Measurements from ENCODE around the gene NR1H2.
A peak's percentile ranks its signal among the peaks of the same experiment; 100 is the strongest.

NR1H2 gene

DNA sequence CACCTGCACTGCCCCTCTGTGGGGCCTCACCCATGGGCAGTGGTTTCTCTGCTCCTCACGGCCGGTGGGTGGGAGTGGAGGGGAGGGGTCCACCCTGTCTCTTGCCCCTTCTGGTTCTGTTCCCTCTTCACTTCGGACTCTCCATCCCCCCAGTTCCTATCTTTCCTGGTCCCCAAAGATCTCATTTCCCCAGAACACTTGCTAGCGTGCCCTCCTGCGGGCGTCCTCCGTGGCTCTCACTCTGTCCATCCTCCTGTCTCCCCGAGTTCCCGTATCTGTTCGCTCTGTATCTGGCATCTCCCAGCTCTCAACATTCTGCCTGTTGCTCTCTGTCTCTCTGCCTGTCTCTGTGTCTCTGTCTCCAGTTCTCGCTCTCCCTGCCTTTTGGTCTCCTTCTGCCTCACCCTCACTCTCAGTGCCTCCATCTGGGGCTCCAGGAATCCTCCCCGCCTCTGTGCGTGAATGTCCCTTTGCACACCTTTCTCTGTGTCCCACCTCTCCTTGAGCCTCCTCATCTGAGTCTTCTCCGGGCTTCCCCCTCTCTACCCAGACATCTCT, 42.8 kb downstream of the NR1H2 start:
- DNase-seq (ENCODE audit: low spot score): no peak
- TF ChIP-seq, protein P1, sequence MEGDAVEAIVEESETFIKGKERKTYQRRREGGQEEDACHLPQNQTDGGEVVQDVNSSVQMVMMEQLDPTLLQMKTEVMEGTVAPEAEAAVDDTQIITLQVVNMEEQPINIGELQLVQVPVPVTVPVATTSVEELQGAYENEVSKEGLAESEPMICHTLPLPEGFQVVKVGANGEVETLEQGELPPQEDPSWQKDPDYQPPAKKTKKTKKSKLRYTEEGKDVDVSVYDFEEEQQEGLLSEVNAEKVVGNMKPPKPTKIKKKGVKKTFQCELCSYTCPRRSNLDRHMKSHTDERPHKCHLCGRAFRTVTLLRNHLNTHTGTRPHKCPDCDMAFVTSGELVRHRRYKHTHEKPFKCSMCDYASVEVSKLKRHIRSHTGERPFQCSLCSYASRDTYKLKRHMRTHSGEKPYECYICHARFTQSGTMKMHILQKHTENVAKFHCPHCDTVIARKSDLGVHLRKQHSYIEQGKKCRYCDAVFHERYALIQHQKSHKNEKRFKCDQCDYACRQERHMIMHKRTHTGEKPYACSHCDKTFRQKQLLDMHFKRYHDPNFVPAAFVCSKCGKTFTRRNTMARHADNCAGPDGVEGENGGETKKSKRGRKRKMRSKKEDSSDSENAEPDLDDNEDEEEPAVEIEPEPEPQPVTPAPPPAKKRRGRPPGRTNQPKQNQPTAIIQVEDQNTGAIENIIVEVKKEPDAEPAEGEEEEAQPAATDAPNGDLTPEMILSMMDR (IDR thresholded peaks at IDR 0.05; ENCODE audit: borderline replicate concordance, control extremely low read depth, extremely low read depth, insufficient read depth, missing control alignments): no peak
- in situ Hi-C loops (cut with MboI; ENCODE audit: low sequenced_read_pairs, unreplicated experiment): no loop called here

DNA sequence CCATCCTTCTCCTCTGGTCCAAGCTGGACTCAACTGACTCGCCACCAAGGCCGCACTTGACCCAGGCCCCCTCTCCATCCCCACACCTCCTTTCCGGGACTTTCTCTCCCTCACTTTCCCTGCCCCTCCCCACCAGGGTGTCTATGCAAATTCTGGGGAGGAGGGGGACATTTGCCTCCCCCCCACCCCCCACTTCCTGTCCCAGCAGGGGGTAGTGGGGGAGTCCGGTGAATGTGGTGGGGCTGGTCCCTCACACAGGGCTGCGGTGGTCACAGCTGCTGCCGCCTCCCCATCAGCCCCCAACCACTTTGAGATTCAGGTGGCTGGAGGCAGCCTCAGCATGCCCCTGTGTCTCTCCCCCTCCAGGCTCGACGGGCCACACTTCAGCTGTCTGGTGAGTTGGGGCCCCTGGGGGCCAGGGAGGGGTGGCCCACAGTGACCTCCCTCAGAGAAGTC, 43.4 kb downstream of the NR1H2 start:
- in situ Hi-C loops (cut with MboI; ENCODE audit: low sequenced_read_pairs, unreplicated experiment): no loop called here
- TF ChIP-seq, protein P1 (IDR thresholded peaks at IDR 0.05; ENCODE audit: borderline replicate concordance, control extremely low read depth, extremely low read depth, insufficient read depth, missing control alignments): no peak
- peak; percentile 76 for DNase-seq (ENCODE audit: low spot score)

DNA sequence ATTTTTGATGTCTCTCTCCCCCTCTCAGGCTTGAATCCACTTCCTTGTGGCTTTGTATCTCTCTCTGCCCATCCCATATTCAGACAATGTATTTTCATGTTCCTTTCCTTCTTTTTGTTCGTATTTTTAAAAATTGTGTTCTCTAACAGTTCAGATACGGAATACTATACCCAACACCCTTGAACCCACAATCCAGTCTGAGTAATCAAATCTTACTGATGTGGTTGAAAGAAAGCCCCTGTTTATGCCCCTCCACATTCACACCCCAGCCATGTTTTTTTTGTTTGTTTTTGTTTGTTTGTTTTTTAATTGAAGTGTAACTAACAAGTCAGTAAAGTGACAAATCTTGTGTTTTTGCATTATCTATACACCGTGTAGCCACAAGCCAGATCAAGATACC, 43.9 kb downstream of the NR1H2 start:
- in situ Hi-C loops (cut with MboI; ENCODE audit: low sequenced_read_pairs, unreplicated experiment): no loop called here
- TF ChIP-seq, protein P1 (IDR thresholded peaks at IDR 0.05; ENCODE audit: borderline replicate concordance, control extremely low read depth, extremely low read depth, insufficient read depth, missing control alignments): no peak
- DNase-seq (ENCODE audit: low spot score): no peak

DNA sequence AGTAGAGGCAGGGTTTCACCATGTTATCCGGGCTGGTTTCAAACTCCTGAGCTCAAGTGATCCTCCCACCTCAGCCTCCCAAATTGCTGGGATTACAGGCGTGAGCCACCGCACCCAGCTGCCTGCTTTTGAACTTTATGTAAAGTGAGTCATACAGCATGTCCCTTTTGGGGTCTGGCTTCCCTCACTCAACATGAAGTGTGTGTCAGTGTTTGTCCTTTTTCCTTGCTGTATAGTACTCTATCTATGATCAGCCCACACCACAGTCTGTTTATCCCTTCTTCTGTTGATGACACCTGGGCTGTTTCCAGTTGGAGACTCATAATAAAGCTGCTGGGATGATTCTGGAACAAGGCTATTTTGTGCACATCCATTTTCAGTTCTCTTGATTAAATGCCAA, 44.6 kb downstream of the NR1H2 start:
- DNase-seq (ENCODE audit: low spot score): no peak
- in situ Hi-C loops (cut with MboI; ENCODE audit: low sequenced_read_pairs, unreplicated experiment): no loop called here
- TF ChIP-seq, protein P1 (IDR thresholded peaks at IDR 0.05; ENCODE audit: borderline replicate concordance, control extremely low read depth, extremely low read depth, insufficient read depth, missing control alignments): no peak

DNA sequence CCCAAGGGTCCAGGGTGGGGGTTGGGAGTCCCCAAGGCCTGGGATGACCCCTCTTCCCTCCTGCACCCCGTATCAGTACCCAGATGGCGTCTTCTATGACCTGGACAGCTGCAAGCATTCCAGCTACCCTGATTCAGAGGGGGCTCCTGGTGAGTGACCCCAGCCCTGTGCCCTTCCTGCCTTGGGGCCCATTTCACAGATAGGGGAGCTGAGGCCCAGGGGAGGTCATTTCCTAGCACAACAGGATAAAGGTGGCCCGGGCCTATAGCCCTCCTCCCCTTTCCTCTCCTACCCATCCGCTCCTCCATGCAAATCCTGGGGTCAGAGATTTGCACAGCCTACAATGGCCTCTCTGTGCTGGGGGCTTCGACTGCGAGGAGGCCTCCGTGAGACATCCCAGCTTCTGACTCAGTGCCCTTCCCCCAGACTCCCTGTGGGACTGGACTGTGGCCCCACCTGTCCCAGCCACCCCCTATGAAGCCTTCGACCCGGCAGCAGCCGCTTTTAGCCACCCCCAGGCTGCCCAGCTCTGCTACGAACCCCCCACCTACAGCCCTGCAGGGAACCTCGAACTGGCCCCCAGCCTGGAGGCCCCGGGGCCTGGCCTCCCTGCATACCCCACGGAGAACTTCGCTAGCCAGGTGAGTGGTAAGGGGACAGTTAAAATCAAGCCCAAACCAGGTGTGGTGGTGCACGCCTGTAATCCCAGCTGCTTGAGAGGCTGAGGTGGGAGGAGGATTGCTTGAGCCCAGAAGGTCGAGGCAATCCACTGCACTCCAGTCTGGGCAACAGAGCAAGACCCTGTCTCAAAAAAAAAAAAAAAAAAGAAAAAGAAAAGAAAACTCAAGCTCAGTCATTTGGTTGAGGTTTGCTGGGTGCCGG, 46.4 kb downstream of the NR1H2 start:
- no peak for DNase-seq (ENCODE audit: low spot score)
- in situ Hi-C loops (cut with MboI; ENCODE audit: low sequenced_read_pairs, unreplicated experiment): no loop called here
- TF ChIP-seq, protein P1 (IDR thresholded peaks at IDR 0.05; ENCODE audit: borderline replicate concordance, control extremely low read depth, extremely low read depth, insufficient read depth, missing control alignments): no peak

DNA sequence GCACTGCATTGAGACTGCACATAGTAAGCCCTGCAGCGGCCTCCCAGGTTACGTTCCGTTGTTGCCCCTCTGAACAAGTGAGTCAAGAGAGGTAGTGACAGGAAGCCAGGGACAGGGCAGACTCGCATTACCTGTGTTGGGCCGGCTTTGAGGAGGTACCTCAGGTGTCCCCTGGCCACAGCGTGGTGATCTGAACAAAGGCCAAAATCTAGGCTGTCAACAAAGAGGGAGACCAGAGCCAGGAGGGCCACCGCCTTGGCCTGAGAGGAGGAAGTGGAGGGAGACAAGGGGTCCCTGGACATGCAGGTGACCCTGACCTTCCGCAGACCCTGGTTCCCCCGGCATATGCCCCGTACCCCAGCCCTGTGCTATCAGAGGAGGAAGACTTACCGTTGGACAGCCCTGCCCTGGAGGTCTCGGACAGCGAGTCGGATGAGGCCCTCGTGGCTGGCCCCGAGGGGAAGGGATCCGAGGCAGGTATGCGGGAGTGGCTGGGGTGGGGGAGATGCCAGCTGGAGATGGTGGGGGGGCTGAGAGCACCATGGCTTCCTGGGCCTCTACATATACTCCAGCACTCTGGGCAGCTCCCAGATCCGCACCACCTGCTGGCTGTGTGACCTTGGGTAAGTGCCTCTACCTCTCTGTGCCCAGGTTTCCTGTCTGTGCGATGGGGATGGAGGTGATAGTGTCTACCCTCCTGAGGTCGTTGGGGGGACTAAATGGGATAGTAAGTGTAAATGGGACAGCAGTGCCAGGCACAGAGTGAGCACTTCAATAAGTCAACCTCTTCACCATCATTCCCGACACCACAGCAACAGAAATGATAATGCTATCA, 47.2 kb downstream of the NR1H2 start:
- TF ChIP-seq, protein P1 (IDR thresholded peaks at IDR 0.05; ENCODE audit: borderline replicate concordance, control extremely low read depth, extremely low read depth, insufficient read depth, missing control alignments): no peak
- in situ Hi-C loops (cut with MboI; ENCODE audit: low sequenced_read_pairs, unreplicated experiment): no loop called here
- DNase-seq (ENCODE audit: low spot score): no peak

Measured in GM13976 (cell line).